Esophagus squamous epithelium (tissue), 5 donors: ENCODE results near the gene CDC16. TPM values are rescaled to one million over a fixed set of nuclear protein-coding genes. Genes with fewer than 3 reads are reported as not detected.

Source experiments
- DNase-seq: peaks from one replicate; lab custom pipeline; 2025; lab: John Stamatoyannopoulos, UW
- H3K27ac ChIP-seq, 4 donors: fragments of 200-600 bp; sonication (generic); one replicate each; pipeline ENCODE4 v1.5.1; 2016 to 2019; ENCODE audit warnings: mild to moderate bottlenecking in 1 of 4
- H3K27me3 ChIP-seq, 4 donors: fragments of 200-600 bp; sonication (generic); 1 replicate in 3 of 4; 2 replicates in 1 of 4; pipeline versions ENCODE4 v1.5.1 to v1.6.0; 2017 to 2021; ENCODE audit warnings: antibody characterized with exemption in 1 of 4
- H3K36me3 ChIP-seq, 3 donors: fragments of 200-600 bp; sonication (generic); one replicate each; pipeline ENCODE4 v1.5.1; 2016 to 2019
- H3K4me1 ChIP-seq, 3 donors: fragments of 200-600 bp; sonication (generic); one replicate each; pipeline ENCODE4 v1.5.1; 2017 to 2019
- H3K4me3 ChIP-seq, 4 donors: fragments of 200-600 bp; sonication (generic); 1 replicate in 3 of 4; 2 replicates in 1 of 4; pipeline ENCODE4 v1.5.1; 2016 to 2019; ENCODE audit warnings: mild to moderate bottlenecking in 2 of 4, moderate library complexity in 1 of 4
- H3K9me3 ChIP-seq, 3 donors: fragments of 200-600 bp; sonication (generic); one replicate each; pipeline ENCODE4 v1.5.1; 2016 to 2019
- POLR2A ChIP-seq, 4 donors: fragments of 450-650 bp; IDR thresholded peaks; one replicate each; pipeline ENCODE4 v1.6.1; 2017; ENCODE audit warnings: antibody characterized with exemption in 4 of 4, mild to moderate bottlenecking in 4 of 4, moderate library complexity in 3 of 4
- WGBS, 2 donors: methylation state at CpG; one replicate each; pipeline ENCODE4 v1.1.5; 2018; 5-methylcytosine and 5-hydroxymethylcytosine counted together
- intact Hi-C: fragments of 100-400 bp; cut with DNase I; formaldehyde crosslinking; loops from one replicate; pipeline ENCODE4 v1.15.0; 2022
- total RNA-seq, 4 donors: library from RNA; depleted of rRNA; stranded (reverse); fragments of >200 nt; gene quantifications; one replicate each; pipeline ENCODE4 v1.1.0, GENCODE V29; 2016
- TF ChIP-seq, protein P1 (sequence below), 6 experiments: fragments of 450-650 bp in 4 of 6; fragments of 200-600 bp in 2 of 6; sonication (generic) in 2 of 6; IDR thresholded peaks; one replicate each; pipeline ENCODE4 v1.5.1; 2016 to 2019; ENCODE audit warnings: antibody characterized with exemption in 6 of 6, mild to moderate bottlenecking in 4 of 6, moderate library complexity in 4 of 6
- donor health status: DM: yes; HTN: yes; CAD: no.

The CDC16 gene
- total RNA-seq, 4 donors from 2014 or later, result 22.9 to 40.2 (median 30.2) TPM

DNA sequence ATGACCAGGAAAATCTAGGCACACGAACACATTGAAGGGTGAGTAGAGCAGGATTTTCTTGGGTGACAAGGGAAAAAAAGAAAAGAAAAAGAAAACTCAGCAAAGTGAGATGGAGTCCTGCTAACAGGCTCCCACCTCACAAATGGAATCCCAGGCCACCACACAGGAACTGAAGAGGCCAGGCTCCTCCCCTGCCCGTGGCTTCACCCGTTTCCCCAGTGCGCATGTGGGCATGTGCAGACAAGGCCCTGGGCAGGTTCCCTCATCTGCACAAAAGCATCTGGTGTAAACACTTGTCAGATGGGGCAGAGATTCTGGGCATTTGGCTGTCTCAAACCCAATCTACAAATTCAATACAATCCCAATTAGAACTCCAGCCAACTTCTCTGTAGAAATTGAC, 31.2 kb upstream of the CDC16 start:
- H3K4me1 ChIP-seq, result no peaks in the 10 kb centered on the region
- H3K36me3 ChIP-seq, result no peaks in the 10 kb centered on the region
- peaks cover 0 to 22% (median 0%) of the 10 kb centered on the region in 4 donors for H3K27me3 ChIP-seq
- 44 to 45% methylated on average over 3 to 4 of the region's 4 CpGs for WGBS, 2 donors
- no peak for TF ChIP-seq POLR2A (IDR thresholded peaks at IDR 0.05)
- TF ChIP-seq, protein P1, sequence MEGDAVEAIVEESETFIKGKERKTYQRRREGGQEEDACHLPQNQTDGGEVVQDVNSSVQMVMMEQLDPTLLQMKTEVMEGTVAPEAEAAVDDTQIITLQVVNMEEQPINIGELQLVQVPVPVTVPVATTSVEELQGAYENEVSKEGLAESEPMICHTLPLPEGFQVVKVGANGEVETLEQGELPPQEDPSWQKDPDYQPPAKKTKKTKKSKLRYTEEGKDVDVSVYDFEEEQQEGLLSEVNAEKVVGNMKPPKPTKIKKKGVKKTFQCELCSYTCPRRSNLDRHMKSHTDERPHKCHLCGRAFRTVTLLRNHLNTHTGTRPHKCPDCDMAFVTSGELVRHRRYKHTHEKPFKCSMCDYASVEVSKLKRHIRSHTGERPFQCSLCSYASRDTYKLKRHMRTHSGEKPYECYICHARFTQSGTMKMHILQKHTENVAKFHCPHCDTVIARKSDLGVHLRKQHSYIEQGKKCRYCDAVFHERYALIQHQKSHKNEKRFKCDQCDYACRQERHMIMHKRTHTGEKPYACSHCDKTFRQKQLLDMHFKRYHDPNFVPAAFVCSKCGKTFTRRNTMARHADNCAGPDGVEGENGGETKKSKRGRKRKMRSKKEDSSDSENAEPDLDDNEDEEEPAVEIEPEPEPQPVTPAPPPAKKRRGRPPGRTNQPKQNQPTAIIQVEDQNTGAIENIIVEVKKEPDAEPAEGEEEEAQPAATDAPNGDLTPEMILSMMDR (IDR thresholded peaks at IDR 0.05), result no peak
- peaks cover 0 to 10% (median 0%) of the 10 kb centered on the region in 3 donors for H3K9me3 ChIP-seq
- no peak for DNase-seq
- H3K27ac ChIP-seq, result no peak overlapping the region
- intact Hi-C loops, result loop anchor here (5.0 kb wide), 1 partner anchor 51 kb away; no protein-coding TSS in a partner anchor
- no peak overlapping the region for H3K4me3 ChIP-seq

- Histone ChIP-seq H3K4me1 (no peaks in the 10 kb centered on the region), H3K9me3 (peaks cover 0 to 10% (median 0%) of the 10 kb centered on the region in 3 donors), H3K27ac (no peak overlapping the region), H3K36me3 (no peaks in the 10 kb centered on the region), H3K4me3 (no peak overlapping the region), H3K27me3 (peaks cover 0 to 17% (median 0%) of the 10 kb centered on the region in 4 donors)
- WGBS, 2 donors, result 62 to 74% methylated on average over 4 of the region's 4 CpGs
- TF ChIP-seq POLR2A (IDR thresholded peaks at IDR 0.05), result no peak
- TF ChIP-seq, protein P1 (IDR thresholded peaks at IDR 0.05), result no peak
- intact Hi-C loops, result loop anchor here (5.0 kb wide), 1 partner anchor 53 kb away; no protein-coding TSS in a partner anchor
- no peak for DNase-seq
These were observed 29.8 kb upstream of the CDC16 start for GRCh38 chr13:114204894-114205293.

GRCh38 chr13:114208134-114208533, 26.6 kb upstream of the CDC16 start:
- intact Hi-C loops, result no loop called here
- 48 to 49% methylated on average over 6 of the region's 6 CpGs for WGBS, 2 donors
- H3K4me3 ChIP-seq, result no peak overlapping the region
- H3K27me3 ChIP-seq, result peaks cover 0 to 19% (median 0%) of the 10 kb centered on the region in 4 donors
- no peaks in the 10 kb centered on the region for H3K4me1 ChIP-seq
- H3K9me3 ChIP-seq, result peaks cover 0 to 10% (median 0%) of the 10 kb centered on the region in 3 donors
- no peak for DNase-seq
- TF ChIP-seq, protein P1 (IDR thresholded peaks at IDR 0.05), result no peak
- TF ChIP-seq POLR2A (IDR thresholded peaks at IDR 0.05), result no peak
- no peak overlapping the region for H3K27ac ChIP-seq
- no peaks in the 10 kb centered on the region for H3K36me3 ChIP-seq

DNA sequence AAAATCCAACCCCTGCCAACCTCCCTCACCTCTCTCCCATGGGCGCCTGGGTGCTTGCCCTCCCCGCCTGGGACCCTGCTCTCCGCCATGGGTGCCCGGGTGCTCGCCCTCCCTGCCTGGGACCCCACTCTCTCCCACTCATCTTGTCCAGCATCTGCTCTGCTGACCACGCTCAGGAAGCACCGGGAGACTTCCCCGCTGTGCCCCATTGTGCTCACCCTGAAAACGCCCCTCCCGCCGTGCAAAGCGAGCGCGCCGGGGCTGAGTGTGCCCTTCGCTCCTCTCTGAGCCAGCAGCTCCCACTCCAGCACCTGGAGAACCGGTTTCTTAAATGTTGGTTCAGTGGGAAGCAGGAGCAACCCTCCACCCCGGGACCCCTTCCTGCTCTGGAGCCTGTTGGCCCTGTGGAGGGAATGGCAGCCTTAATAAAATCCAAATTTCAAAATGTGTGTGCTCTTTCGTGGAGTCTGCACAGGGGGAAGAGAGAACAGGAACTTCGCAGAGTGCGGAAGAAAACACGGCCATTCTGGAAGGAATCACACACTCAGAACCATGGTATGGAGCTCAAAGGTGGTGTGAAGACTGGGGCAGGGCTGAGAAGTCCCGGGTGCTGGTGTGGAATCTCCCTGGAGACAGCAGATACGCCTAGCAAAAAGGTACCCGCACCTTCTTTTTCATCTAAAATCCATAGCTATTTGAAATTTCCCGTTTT, 23.1 kb upstream of the CDC16 start:
- Histone ChIP-seq H3K4me3 (no peak overlapping the region), H3K9me3 (peaks cover 0 to 9% (median 0%) of the 10 kb centered on the region in 3 donors), H3K27ac (no peak overlapping the region), H3K4me1 (no peaks in the 10 kb centered on the region), H3K36me3 (no peaks in the 10 kb centered on the region), H3K27me3 (peaks cover 0 to 46% (median 0%) of the 10 kb centered on the region in 4 donors)
- TF ChIP-seq, protein P1 (IDR thresholded peaks at IDR 0.05), result no peak
- TF ChIP-seq POLR2A (IDR thresholded peaks at IDR 0.05), result no peak
- intact Hi-C loops, result no loop called here
- 68 to 79% methylated on average over 12 to 14 of the region's 26 CpGs for WGBS, 2 donors
- no peak for DNase-seq

DNA sequence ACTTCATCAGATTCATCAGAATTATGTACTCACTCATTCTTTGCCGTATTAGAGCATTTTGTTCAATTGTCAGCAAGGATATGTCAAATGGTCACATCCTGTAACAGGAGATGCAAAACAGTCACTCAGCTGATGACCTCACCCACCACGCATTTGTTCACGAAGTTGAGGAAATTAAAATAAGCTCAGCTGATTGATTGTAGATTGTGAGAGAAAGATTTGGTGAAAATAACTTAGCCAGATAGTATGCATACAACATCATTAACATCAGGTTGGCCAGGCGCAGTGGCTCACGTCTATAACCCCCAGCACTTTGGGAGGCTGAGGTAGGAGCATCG, 22.6 kb upstream of the CDC16 start:
- peaks cover 0 to 46% (median 0%) of the 10 kb centered on the region in 4 donors for H3K27me3 ChIP-seq
- no peaks in the 10 kb centered on the region for H3K4me1 ChIP-seq
- peaks cover 0 to 4% (median 0%) of the 10 kb centered on the region in 3 donors for H3K9me3 ChIP-seq
- H3K36me3 ChIP-seq, result no peaks in the 10 kb centered on the region
- 67 to 71% methylated on average over 6 of the region's 6 CpGs for WGBS, 2 donors
- intact Hi-C loops, result no loop called here
- no peak overlapping the region for H3K4me3 ChIP-seq
- TF ChIP-seq, protein P1 (IDR thresholded peaks at IDR 0.05), result no peak
- no peak for TF ChIP-seq POLR2A (IDR thresholded peaks at IDR 0.05)
- no peak overlapping the region for H3K27ac ChIP-seq
- no peak for DNase-seq
